Neural cell (in vitro differentiated cells): ENCODE measurements around the gene RET. TPM values are rescaled to one million over a fixed set of nuclear protein-coding genes. Genes with fewer than 3 reads are reported as not detected.

Experiments used
- H2AFZ ChIP-seq: fragments of 200-600, 300-800 bp; sonication (generic), shearing (Covaris generic); 2 replicates; pipeline ENCODE4 v1.6.0; 2014; ENCODE audit warnings: low read depth, mild to moderate bottlenecking, antibody characterized with exemption, low read length, moderate library complexity
- H3F3A ChIP-seq: fragments of 200-600 bp; shearing (Covaris generic); 2 replicates; pipeline ENCODE4 v1.6.1; 2016; ENCODE audit warnings: mild to moderate bottlenecking, moderate library complexity, mixed read lengths, antibody characterized with exemption, low read length; ENCODE audit not compliant: insufficient read depth, poor library complexity, severe bottlenecking
- H3K27ac ChIP-seq: fragments of 200-600, 300-800 bp; sonication (generic), shearing (Covaris generic); 2 replicates; pipeline ENCODE4 v1.5.1; 2014; ENCODE audit warnings: mild to moderate bottlenecking, low read length, moderate library complexity
- H3K27me3 ChIP-seq: fragments of 300-800, 200-600 bp; sonication (generic), shearing (Covaris generic); 2 replicates; pipeline ENCODE4 v1.6.0; 2014; ENCODE audit warnings: mild to moderate bottlenecking, low read depth, low read length, moderate library complexity; ENCODE audit not compliant: insufficient read depth
- H3K36me3 ChIP-seq: fragments of 300-800, 200-600 bp; sonication (generic), shearing (Covaris generic); 2 replicates; pipeline ENCODE4 v1.5.1; 2014; ENCODE audit warnings: mild to moderate bottlenecking, antibody characterized with exemption, low read length, moderate library complexity; ENCODE audit not compliant: insufficient read depth
- H3K4me2 ChIP-seq: fragments of 300-800, 200-600 bp; sonication (generic), shearing (Covaris generic); 2 replicates; pipeline ENCODE4 v1.6.0; 2014; ENCODE audit warnings: mild to moderate bottlenecking, low read length
- H3K4me3 ChIP-seq: fragments of 300-800, 200-600 bp; sonication (generic), shearing (Covaris generic); 2 replicates; pipeline ENCODE4 v1.5.1; 2014; ENCODE audit warnings: mild to moderate bottlenecking, low read length, moderate library complexity
- H3K79me2 ChIP-seq: fragments of 200-600 bp; shearing (Covaris generic); replicated peaks from 2 replicates; pipeline ENCODE4 v1.6.0; 2014; ENCODE audit warnings: mild to moderate bottlenecking, low read length, moderate library complexity; ENCODE audit not compliant: insufficient read depth
- H3K9ac ChIP-seq: fragments of 300-800, 200-600 bp; sonication (generic), shearing (Covaris generic); 2 replicates; pipeline ENCODE4 v1.6.1; 2016; ENCODE audit warnings: mild to moderate bottlenecking, low read length, mixed read lengths
- H3K9me2 ChIP-seq: fragments of 200-600 bp; shearing (Covaris generic); 2 replicates; pipeline ENCODE4 v1.6.1; 2016; ENCODE audit warnings: mild to moderate bottlenecking, low read length, mixed read lengths; ENCODE audit not compliant: insufficient read depth
- H3K9me3 ChIP-seq: fragments of 200-600, 300-800 bp; sonication (generic), shearing (Covaris generic); 2 replicates; pipeline ENCODE4 v1.6.1; 2016; ENCODE audit warnings: mild to moderate bottlenecking, mixed run types, low read length, moderate library complexity, mixed read lengths
- H4K20me1 ChIP-seq: fragments of 200-600 bp; shearing (Covaris generic); 2 replicates; pipeline ENCODE4 v1.6.1; 2016; ENCODE audit warnings: mild to moderate bottlenecking, mixed run types; ENCODE audit not compliant: insufficient read depth
- EP300 ChIP-seq: fragments of 450-650 bp; conservative IDR thresholded peaks from 2 replicates; pipeline ENCODE4 v1.6.1; 2014; ENCODE audit warnings: antibody characterized with exemption, mild to moderate bottlenecking, moderate library complexity; ENCODE audit not compliant: poor library complexity, severe bottlenecking
- EZH2 ChIP-seq: fragments of 200-600, 300-800 bp; shearing (Covaris generic), sonication (generic); IDR thresholded peaks from 2 replicates; pipeline ENCODE4 v1.6.1; 2014; ENCODE audit warnings: antibody characterized with exemption, low read length, borderline replicate concordance, mild to moderate bottlenecking; ENCODE audit not compliant: insufficient read depth, poor library complexity, severe bottlenecking
- MXI1 ChIP-seq: fragments of 450-650 bp; conservative IDR thresholded peaks from 2 replicates; pipeline ENCODE4 v1.6.1; 2014; ENCODE audit warnings: antibody characterized with exemption, mild to moderate bottlenecking; ENCODE audit not compliant: poor library complexity, severe bottlenecking
- POLR2AphosphoS5 ChIP-seq: IDR thresholded peaks from 2 replicates; pipeline ENCODE4 v1.6.1; 2012
- RAD21 ChIP-seq: fragments of 450-650 bp; conservative IDR thresholded peaks from 2 replicates; pipeline ENCODE4 v1.6.1; 2014; ENCODE audit warnings: antibody characterized with exemption, mild to moderate bottlenecking, moderate library complexity
- SMC3 ChIP-seq: fragments of 450-650 bp; conservative IDR thresholded peaks from 2 replicates; pipeline ENCODE4 v1.6.1; 2014; ENCODE audit warnings: antibody characterized with exemption, mild to moderate bottlenecking, moderate library complexity; ENCODE audit not compliant: poor library complexity
- TAF1 ChIP-seq: IDR thresholded peaks from 2 replicates; pipeline ENCODE4 v1.6.1; 2012; ENCODE audit warnings: low read depth
- polyA plus RNA-seq: library from polyadenylated mRNA; depleted of rRNA; stranded (reverse); fragments of >200 nt; gene quantifications from 2 replicates; pipeline ENCODE4 v1.2.3, GENCODE V29; 2014
- TF ChIP-seq, protein P1 (sequence below): fragments of 450-650 bp; IDR thresholded peaks from 2 replicates; pipeline ENCODE4 v1.5.1; 2014; ENCODE audit warnings: antibody characterized with exemption, mild to moderate bottlenecking, moderate library complexity; ENCODE audit not compliant: poor library complexity, severe bottlenecking
- TF ChIP-seq, protein P2 (sequence below): IDR thresholded peaks from 2 replicates; pipeline ENCODE4 v1.6.1; 2012; ENCODE audit warnings: borderline replicate concordance

Gene RET
- polyA plus RNA-seq, 1 donor from 2014 or later, result 1.7 TPM

DNA sequence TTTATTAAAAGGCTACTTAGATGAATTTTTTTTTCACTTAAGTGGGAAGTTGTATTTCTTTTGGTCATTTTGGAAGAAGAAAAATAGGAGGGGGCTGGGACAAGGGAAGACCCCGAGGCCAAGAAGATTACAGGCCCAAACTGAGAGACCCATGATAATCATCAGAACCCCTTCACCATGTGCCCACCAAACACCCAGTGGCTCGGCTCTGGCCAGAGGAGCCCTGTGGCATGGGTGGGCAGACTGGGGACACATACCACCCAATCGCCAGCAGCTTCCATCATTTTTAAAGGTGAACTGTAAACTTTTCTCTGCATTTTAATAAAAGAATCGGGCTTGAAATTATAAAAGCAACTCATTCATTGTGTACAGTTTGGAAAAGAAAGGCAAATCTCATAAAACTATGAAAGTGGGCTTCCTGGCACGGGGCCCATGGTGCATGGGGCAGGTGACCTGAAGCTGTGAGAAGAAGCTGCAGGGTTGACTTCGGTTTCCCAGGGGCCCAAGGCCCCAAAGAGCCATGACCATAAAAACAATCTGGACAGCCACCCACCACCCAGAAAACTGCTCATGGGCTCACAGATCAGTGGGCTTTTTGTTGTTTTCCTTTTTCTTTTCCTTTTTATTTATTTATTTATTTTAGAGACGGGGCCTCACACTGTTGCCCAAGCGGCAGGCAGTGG, 29.4 kb upstream of the RET start:
- Histone ChIP-seq H2AFZ (no peak overlapping the region), H3K4me3 (no peak overlapping the region), H3K9ac (no peak overlapping the region), H3F3A (no peaks in the 10 kb centered on the region), H3K27ac (no peak overlapping the region), H3K36me3 (no peaks in the 10 kb centered on the region), H3K79me2 (no peaks in the 10 kb centered on the region), H3K4me2 (no peak overlapping the region), H3K9me2 (no peaks in the 10 kb centered on the region), H4K20me1 (no peaks in the 10 kb centered on the region), H3K9me3 (no peaks in the 10 kb centered on the region), H3K27me3 (no peaks in the 10 kb centered on the region)
- TF ChIP-seq, protein P1, sequence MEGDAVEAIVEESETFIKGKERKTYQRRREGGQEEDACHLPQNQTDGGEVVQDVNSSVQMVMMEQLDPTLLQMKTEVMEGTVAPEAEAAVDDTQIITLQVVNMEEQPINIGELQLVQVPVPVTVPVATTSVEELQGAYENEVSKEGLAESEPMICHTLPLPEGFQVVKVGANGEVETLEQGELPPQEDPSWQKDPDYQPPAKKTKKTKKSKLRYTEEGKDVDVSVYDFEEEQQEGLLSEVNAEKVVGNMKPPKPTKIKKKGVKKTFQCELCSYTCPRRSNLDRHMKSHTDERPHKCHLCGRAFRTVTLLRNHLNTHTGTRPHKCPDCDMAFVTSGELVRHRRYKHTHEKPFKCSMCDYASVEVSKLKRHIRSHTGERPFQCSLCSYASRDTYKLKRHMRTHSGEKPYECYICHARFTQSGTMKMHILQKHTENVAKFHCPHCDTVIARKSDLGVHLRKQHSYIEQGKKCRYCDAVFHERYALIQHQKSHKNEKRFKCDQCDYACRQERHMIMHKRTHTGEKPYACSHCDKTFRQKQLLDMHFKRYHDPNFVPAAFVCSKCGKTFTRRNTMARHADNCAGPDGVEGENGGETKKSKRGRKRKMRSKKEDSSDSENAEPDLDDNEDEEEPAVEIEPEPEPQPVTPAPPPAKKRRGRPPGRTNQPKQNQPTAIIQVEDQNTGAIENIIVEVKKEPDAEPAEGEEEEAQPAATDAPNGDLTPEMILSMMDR, result no peak
- TF ChIP-seq RAD21, result no peak

DNA sequence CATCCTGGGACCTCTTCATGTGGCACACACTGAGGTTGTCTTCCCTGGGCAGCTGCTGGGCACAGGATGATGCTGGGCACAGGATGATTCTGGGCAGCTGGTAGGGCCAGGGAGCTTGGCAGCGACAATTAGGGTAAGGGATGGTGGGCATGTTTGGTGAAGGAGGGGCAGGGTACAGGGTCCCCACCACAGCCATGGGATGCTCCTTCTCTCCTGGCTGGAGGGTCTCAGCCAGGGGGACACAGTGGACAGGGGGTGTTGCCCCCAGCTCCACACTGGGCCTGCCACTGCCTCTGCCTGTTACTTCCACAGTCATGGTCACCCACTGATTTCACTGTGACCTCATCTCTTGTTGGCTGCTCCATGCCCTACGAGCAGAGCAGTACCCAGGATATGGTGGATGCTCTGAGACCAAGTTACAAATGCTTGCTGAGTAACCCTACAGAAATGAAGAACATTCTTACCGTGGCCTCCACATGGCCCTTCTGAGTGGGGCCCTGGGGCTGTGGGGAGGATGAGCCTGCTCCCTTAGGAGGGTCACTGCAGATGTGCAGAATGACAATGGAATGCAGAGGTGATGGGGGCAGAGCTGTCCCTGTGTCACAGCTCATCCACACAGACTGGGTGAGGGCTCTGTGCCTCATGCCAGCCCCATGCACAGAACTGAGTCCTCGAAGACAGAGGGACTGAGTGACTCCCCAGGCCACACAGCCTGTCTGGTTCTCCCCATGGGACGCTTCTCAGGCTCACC, 28.4 kb upstream of the RET start:
- Histone ChIP-seq H3K79me2 (no peaks in the 10 kb centered on the region), H3K27ac (no peak overlapping the region), H3K36me3 (no peaks in the 10 kb centered on the region), H3K9me2 (no peaks in the 10 kb centered on the region), H2AFZ (no peak overlapping the region), H3K4me3 (no peak overlapping the region), H3K4me2 (no peak overlapping the region), H3F3A (no peaks in the 10 kb centered on the region), H4K20me1 (no peaks in the 10 kb centered on the region), H3K9ac (no peak overlapping the region), H3K27me3 (no peaks in the 10 kb centered on the region), H3K9me3 (no peaks in the 10 kb centered on the region)
- TF ChIP-seq, protein P1, result no peak
- TF ChIP-seq EZH2 (no peak), EP300 (no peak), MXI1 (no peak), SMC3 (no peak), RAD21 (no peak), POLR2AphosphoS5 (no peak), TAF1 (no peak)
- TF ChIP-seq, protein P2, sequence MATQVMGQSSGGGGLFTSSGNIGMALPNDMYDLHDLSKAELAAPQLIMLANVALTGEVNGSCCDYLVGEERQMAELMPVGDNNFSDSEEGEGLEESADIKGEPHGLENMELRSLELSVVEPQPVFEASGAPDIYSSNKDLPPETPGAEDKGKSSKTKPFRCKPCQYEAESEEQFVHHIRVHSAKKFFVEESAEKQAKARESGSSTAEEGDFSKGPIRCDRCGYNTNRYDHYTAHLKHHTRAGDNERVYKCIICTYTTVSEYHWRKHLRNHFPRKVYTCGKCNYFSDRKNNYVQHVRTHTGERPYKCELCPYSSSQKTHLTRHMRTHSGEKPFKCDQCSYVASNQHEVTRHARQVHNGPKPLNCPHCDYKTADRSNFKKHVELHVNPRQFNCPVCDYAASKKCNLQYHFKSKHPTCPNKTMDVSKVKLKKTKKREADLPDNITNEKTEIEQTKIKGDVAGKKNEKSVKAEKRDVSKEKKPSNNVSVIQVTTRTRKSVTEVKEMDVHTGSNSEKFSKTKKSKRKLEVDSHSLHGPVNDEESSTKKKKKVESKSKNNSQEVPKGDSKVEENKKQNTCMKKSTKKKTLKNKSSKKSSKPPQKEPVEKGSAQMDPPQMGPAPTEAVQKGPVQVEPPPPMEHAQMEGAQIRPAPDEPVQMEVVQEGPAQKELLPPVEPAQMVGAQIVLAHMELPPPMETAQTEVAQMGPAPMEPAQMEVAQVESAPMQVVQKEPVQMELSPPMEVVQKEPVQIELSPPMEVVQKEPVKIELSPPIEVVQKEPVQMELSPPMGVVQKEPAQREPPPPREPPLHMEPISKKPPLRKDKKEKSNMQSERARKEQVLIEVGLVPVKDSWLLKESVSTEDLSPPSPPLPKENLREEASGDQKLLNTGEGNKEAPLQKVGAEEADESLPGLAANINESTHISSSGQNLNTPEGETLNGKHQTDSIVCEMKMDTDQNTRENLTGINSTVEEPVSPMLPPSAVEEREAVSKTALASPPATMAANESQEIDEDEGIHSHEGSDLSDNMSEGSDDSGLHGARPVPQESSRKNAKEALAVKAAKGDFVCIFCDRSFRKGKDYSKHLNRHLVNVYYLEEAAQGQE, result no peak
